ENCODE data around the gene VSX1.

Gene VSX1

DNA sequence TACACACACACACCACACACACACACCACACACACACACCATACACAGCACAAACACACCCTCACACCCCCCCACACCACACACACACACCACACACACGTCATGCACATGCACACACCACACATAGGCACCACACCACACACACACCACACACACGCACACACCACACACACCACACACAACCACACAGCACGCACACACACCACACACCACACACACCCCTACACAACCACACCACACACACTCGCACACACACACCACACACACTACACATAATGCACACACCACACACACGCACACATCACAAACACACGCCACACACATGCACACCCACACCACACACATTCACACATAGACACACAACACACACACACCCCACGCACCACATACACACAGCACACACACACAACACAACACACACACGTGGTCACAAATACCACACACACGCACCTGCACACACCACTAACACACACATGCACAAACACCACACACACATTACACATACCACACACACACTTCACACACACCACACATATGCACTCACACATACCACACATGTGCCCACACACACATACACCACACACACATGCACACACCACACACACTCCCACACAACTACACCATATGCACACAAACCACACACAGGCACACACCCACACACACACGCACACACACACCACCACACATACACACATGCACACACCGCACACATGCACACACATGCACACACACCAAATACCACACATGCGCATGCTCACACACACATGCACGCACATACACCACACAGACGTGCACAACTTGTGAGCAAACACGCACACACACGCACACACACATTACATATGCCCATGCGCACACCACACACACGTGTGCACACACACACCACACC, 14.6 kb downstream of the VSX1 start:
- in situ Hi-C loops (cut with HindIII; ENCODE audit: low sequenced_read_pairs) = no loop called here

GRCh38 chr20:25066386-25066785, 15.6 kb downstream of the VSX1 start:
- in situ Hi-C loops (cut with HindIII; ENCODE audit: low sequenced_read_pairs) = no loop called here

GRCh38 chr20:25065625-25066338, 16.2 kb downstream of the VSX1 start:
- in situ Hi-C loops (cut with HindIII; ENCODE audit: low sequenced_read_pairs) = no loop called here

DNA sequence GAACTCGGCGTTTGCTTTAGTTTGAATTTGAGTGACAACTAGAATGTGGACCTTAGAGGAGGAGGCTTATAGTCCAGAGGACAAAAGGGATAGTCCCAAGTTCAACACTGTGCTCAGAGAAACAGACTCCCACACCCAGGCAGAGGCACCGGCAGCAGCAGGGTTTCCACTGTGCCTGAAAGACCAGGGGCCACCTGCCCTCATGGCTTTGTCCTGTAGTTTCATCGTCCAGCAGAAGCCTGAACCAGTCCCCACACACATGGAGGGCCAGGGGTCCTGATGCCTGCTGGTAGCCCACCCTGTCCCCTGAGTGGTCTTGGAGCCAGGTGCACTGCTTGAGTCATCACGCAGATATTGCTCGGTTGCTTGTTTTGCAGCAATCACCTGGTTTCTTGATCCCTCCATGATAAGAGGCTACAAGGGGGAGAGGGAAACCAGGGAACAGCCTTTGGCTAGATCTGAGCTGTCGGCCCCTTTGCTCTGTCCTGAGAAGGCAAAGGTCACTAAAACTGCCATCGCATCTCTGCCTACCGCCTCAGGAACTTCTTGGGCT, 16.8 kb downstream of the VSX1 start:
- in situ Hi-C loops (cut with HindIII; ENCODE audit: low sequenced_read_pairs) = no loop called here

DNA sequence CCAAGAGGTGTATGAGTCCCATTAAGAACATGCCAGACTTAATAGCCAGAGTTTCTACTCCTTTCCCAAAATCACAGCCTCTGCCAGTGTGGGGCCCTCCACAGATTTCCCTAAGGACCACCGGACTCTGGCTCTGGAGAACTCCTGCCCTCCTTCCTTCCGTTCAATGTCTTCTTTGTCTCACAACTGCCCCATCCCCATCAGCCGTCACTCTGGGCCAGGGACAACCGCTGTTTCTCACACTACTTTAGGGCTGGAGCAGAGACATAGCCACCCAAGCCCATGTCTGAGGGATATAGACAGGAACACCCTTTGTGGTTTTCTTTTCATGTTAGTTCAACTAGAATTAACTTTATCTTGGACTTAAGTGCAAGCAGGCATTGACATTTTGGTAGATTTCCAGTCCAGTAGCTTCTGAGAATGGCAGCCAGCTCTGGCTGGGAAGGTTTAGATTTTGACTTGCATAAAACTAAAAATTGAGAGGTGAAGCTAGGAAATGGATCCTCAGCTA, 17.3 kb downstream of the VSX1 start:
- in situ Hi-C loops (cut with HindIII; ENCODE audit: low sequenced_read_pairs) = loop anchor here (5.0 kb wide), 1 partner anchor 72 kb away; the partner anchor contains the start of gene APMAP

DNA sequence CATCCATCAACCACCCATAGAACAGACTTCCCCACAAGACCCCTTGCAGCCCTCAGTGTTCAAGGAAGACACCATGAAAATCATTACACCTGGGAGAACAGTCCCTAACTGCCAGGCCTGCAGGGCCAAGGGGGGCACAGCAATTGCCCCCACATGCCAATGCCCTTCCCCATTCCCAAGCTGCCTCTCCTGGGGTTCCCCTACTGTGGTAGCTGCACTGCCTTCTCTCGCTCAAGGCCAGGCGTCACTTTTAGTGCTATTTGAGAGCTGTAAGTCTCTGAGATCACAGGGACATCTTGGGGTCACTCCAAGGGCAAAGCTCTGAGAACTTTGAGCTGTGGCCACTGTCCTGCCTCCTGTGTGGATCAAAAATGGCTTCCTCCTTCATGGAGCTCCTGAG, 18.0 kb downstream of the VSX1 start:
- in situ Hi-C loops (cut with HindIII; ENCODE audit: low sequenced_read_pairs) = loop anchor here (5.0 kb wide), 1 partner anchor 72 kb away; the partner anchor contains the start of gene APMAP

DNA sequence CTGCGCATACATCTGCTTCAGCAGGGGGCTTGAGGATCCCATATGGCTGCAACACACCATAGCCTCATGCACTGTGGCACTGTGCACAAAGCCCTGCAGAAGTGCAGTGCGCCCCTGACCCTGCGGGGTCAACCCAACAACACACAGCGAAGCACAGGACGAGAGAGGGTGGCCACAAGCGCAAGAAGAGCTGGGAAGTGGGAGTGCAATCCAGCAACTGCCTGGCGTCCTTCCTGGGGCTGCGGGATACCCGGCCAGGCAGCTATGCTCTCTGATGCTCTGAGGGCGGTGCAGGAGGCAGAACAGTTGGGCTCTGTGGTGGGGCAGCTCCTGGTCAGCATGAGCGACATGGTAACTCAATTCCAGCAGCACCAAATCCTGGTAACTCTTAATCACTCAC, 18.4 kb downstream of the VSX1 start:
- in situ Hi-C loops (cut with HindIII; ENCODE audit: low sequenced_read_pairs) = loop anchor here (5.0 kb wide), 1 partner anchor 71 kb away; the partner anchor contains the start of gene APMAP

GRCh38 chr20:25062841-25063240, 19.1 kb downstream of the VSX1 start:
- in situ Hi-C loops (cut with HindIII; ENCODE audit: low sequenced_read_pairs) = loop anchor here (5.0 kb wide), 1 partner anchor 71 kb away; the partner anchor contains the start of gene APMAP

DNA sequence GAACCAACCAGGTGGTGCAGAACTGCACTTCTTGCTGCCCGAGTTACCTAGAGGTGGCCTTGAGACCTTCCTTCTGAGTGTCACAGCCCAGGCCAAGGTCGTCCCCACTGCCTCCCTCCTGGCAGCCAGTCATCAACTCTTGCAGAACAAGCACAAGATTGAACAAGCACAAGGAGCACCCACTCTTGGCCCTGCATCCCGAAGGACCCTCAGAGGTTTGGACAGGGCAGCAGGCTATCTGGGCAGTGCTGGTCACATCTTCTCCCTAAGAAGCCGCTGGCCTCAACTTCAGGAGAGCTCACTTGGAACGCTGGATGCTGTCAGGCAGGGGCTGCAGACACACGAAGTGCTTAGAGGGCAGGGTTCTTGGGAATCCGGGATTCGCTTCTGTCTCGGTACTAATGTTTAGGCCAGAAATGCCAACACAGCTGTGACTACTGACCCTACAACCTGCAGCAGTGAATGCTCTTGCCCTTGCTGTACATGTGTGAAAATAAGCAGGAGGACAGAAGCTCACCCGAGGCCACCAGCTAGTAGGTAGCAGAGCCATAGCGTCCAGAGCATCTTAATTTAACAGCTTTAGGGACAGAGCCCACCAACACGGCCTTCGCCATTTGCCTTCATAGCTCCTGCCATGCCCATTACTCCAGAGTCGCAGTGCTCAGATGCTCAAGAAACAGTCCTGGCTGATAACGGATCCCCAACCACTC, 20.0 kb downstream of the VSX1 start:
- in situ Hi-C loops (cut with HindIII; ENCODE audit: low sequenced_read_pairs) = loop anchor here (5.0 kb wide), 1 partner anchor 70 kb away; the partner anchor contains the start of gene APMAP

DNA sequence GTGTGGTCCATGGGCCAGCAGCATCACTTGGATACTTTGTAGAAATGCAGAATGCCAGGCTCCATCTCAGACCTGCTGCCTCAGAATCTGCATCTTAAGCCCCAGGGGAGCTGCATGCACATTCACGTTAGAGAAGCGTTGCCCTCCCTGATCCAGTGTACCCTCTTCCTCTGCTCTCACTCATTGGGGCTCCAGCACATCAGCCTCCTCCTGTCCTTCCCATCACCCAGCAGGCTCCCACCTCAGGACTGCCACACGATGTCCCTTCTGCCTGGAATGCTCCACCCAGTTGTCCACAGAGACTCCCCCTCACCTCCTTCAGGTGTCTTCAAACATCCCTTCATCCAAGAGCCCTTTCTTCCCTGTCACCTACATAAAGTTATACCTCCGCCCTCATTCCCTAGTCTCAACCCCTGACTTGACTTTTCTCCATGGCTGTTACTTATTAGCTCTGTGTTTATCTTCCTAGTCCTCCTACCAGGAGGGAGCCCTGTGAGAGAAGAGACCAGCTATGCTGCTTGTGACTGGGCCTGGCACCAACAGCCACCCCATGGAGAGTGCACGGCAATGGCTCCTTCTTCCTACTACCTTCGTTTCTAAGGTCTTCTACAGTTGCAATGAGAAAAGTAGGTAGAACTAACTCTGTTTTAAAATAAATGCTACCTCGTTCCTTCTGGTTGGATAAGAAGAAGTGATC, 20.7 kb downstream of the VSX1 start:
- in situ Hi-C loops (cut with HindIII; ENCODE audit: low sequenced_read_pairs) = loop anchor here (5.0 kb wide), 1 partner anchor 69 kb away; the partner anchor contains the start of gene APMAP

- in situ Hi-C loops (cut with HindIII; ENCODE audit: low sequenced_read_pairs) = loop anchor here (5.0 kb wide), 1 partner anchor 68 kb away; the partner anchor contains the start of gene APMAP
These were observed 22.0 kb downstream of the VSX1 start for GRCh38 chr20:25059866-25060465.

DNA sequence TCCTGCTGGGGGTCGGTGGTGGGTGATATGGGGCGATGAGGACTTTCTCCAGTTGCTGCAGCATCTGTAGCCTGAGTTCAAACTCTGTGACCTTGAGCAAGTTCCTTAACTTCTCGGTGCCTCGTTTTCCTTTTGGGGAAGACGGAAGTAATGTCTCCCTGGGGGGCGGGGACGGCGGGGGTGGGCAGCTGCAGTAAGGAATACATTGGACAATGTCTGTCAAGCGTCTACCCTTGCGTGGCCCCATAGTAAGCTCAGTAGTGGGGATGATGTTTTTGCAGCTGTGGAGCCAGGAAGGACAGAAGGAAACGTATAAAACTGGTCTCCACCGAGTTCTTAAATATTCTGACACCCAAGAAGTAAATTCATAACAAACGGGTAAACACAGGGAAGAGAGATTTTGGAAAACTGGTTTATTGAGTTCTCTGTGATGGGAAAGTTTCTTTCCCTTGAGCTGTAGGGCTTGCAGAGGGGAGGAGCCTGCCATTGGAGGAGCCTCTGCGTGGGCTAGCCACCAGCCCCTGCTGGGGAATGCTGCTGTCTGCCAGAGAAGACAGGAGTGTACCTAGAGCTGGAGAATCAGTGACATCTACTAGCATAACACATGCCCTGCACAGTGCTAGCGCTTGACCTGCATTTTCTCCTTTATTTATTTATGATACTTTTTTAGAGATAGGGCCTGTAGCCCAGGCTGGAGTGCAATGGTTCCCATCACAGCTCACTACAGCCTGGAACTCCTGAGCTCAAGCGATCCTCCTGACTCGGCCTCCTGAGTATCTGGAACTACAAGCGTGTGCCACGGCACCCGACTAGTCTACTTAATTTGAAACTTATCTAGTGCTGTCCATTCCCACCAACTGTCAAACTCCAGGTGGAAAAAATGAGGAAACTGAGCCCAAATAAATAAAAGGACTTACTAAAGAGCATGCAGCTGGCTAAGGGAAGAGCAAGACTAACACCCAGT, 22.8 kb downstream of the VSX1 start:
- in situ Hi-C loops (cut with HindIII; ENCODE audit: low sequenced_read_pairs) = no loop called here

DNA sequence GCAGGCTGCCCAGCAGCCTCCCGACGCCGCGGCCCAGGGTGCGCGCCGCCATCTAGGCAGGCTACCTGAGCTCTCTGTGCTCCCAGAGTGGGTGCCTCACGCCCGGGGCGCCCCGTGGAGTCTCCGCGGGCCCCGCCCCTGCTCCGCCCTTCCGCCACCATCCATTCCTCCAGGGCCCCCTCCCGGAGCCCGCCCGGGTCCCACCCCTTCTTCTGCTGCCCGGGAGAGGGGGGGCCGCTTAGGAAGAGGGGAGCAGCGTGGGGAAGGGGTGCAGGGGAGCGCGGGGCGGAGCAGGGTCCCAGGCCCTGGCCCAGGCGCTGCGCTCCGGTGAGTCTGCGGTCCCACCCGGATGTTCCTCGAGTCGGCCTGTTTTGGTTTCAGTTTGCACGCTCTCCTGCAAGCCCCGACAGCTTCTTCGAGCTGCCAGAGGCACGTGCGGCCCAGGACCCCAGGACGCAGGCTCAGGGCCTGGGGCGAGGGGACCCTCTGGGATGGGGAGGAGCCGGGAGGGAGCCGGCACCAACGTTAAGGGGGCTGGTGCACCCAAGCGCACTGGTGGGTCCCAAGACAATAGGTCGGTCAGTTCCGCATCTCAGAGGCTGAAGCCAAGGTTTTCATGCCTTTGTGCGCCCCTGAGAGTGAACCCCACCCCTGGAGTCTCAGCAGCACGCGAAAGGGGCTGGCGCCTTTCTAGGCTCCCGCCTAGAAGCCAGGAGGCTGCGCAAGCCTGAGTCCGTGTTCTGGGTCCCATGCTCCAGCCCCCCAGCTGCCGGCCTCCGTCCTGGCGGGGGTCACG, 23.7 kb downstream of the VSX1 start, which contains the start of gene ACSS1:
TSS of gene ACSS1 (minus strand) at position 89 of the 796 bp plus-strand sequence. CDS start at position 52, 37 bp downstream.
- in situ Hi-C loops (cut with HindIII; ENCODE audit: low sequenced_read_pairs) = no loop called here

DNA sequence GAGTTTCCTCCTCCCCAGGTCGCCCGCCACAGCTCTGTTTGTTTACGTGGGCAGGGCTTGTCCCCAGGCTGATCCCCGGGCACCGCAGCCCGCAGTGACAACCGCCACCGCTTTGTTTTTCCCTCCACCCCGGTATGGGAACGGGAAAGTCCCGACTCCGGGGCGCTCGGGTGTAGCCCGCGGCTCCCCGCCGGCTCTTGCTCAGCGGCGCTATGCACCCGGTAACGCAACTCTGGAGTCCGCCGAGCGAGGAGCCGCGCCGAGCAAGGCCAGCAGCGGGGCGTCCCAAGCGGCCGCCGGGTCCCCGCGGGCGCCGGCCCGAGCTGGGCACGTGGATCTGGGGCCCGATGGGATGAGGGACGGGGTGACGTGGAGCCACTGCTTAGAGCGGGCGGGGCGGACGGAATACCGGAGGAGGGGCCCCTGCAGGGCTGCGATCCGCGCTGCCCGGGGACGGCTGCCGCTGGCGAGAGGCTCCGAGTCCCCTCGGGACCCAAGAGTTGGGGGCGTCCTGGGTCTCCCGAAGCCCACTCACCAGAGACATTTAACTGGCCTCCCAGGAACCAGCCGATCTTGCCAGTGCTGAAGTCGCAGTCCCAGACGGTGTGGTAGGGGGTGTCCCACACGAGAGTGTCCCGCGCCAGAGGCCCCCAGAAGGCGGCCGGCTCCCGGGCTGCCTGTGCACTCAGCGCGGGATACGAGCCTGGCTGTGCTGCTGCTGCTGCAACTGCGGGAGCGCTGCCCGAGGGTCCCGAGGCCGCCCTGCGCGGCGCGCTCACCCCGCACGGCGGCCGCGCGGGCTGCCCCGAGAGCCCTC, 24.5 kb downstream of the VSX1 start:
- in situ Hi-C loops (cut with HindIII; ENCODE audit: low sequenced_read_pairs) = no loop called here

DNA sequence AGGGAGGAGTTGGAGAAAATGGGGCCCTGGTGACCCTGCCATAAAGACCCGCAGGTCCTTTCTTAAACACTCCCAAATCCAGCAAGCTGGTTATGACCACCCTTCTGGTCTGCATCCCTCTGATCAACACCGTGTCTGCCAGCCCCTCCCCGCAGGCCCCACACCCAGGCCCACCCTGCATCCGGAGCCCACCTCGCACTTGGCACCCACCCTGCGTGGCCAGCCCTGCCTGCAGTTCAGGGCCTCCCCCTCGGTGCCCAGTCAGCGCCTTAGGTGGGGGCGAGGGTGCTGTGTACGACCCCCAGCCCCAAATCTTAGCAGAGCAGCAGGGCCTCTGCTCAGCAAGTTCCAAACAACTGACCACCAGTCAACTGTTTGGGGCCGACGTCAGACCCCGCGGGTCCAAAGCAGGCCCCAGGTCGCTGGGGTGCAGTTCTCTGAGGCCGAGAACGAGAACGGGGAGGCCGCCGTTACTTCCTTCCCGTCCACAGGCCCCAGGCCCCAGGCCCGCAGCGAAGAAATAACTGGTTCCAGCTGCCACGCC, 25.2 kb downstream of the VSX1 start:
- in situ Hi-C loops (cut with HindIII; ENCODE audit: low sequenced_read_pairs) = no loop called here
